HTR-8/SVneo (cell line): ENCODE data around the gene LRGUK.
"Not testable (repeated sequence)": the region's sequence is repeated elsewhere in the genome, so short reads cannot be mapped to it uniquely, and the experiment has no call there.

ENCODE experiments used
- DNase-seq: peaks from one replicate; pipeline ENCODE4 v3.0.0; 2011; ENCODE audit warnings: low spot score, mixed read lengths; ENCODE audit not compliant: insufficient read length
- FAIRE-seq: peaks from 2 replicates; lab custom pipeline; 2011; peaks lifted over from hg19 to GRCh38; lab: Jason Lieb, UNC

The LRGUK gene, protein sequence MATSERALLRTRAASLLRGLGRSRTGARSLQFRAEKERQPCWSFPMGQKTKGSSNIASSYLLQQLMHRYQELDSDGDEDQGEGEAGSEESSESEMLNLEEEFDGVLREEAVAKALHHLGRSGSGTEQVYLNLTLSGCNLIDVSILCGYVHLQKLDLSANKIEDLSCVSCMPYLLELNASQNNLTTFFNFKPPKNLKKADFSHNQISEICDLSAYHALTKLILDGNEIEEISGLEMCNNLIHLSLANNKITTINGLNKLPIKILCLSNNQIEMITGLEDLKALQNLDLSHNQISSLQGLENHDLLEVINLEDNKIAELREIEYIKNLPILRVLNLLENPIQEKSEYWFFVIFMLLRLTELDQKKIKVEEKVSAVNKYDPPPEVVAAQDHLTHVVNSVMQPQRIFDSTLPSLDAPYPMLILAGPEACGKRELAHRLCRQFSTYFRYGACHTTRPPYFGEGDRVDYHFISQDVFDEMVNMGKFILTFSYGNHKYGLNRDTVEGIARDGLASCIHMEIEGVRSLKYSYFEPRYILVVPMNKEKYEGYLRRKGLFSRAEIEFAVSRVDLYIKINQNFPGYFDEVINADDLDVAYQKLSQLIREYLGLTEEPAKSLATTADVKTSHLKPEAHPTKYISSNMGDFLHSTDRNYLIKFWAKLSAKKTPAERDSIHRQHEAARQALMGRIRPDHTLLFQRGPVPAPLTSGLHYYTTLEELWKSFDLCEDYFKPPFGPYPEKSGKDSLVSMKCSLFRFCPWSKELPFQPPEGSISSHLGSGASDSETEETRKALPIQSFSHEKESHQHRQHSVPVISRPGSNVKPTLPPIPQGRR

DNA sequence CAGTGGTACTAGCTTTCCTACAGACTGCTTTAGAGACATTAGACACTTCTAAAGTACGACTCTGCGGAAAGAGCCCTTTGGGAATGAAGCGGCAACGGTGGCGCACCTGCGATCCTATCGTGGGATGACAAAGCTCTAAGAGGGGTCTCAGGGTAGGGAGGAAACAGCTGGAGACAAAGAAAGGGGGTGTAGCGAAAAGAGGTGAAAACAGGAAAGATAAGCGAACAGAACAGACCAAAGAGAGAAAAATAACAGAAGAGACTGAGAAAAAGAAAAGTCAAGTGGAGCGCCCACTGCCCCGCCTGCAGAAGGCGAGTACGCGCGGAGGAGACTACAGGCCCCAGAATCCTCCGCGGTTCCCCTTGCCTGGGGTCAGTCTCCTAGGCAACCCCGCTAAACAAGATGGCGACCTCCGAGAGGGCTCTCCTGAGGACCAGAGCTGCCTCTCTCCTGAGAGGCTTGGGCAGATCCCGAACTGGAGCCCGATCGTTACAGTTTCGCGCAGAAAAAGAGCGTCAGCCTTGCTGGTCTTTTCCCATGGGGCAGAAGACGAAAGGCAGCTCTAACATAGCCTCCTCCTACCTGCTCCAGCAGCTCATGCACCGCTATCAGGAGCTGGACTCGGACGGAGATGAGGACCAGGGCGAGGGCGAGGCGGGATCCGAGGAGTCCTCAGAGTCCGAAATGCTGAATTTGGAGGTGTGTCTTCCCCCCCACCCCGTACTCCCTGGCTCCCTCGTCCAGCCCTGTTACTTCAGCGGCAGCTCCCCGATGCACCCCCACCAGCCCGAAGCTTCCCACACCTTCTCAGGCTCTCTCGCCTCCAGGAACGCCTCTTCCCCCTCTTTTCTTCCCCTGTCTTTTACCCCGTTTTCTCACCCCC is at the start of gene LRGUK:
TSS of gene LRGUK (plus strand) at position 375 of the 883 bp plus-strand sequence. CDS start at position 403, 28 bp downstream.
- FAIRE-seq (no peak), DNase-seq (peak; percentile 83)

DNA sequence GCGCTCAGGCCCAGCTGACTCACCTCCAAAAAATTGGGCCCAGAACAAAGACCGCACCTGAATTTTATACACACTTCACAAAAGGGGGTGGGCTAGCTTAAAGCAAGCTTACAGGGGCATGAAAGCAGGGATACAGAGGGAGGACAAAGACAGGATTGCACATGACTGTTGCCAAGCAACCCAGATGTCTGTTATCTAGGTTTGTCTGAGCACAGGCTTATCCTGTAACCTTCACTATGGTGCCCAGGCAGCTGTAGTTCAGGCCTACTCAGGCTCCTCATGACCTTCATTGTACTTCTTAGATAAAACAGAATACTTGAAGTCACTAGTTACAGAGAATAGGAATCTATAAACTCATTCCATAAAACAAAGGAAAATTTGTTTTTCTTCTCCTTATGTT is 49.6 kb upstream of the LRGUK start:
- not testable (repeated sequence) for FAIRE-seq, DNase-seq

DNA sequence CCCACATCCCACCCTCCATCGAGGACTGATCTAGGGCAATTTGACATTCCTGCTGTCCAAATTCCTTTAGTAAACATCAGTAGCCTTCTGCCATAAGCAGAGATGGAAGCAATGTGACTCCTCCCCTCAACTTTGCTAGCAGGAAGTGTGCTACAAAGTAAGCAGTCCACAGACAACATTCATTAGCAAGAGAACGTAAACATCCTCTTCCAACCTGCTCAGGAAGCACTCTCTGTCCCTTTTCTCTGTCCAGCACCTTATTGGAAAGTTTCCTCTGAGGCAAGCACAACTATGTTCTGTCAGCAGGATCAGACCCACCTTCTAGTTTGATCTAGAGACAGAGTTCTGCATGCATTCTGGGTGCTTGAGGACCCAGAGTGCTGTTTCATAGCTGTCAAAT is 48.1 kb upstream of the LRGUK start:
- no peak for FAIRE-seq
- DNase-seq = no peak

DNA sequence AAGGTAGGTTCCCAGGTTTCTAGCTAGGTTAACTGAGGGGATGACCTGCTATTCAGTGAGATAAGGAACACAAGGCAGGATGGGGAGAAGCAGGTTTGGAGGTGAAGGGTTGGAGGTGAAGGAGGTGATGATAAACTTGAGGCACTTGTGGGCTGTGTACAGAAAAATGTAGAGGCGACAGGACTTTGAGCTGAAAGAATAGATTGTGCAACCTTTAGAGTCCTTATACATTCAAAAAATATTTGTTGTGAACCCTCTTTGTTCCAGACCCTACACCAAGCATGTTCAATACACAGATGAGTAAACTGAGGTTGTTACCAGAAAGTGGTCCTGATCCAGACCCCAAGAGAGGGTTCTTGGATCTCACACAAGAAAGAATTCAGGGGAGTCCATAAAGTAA is 45.4 kb upstream of the LRGUK start:
- DNase-seq (no peak), FAIRE-seq (no peak)

DNA sequence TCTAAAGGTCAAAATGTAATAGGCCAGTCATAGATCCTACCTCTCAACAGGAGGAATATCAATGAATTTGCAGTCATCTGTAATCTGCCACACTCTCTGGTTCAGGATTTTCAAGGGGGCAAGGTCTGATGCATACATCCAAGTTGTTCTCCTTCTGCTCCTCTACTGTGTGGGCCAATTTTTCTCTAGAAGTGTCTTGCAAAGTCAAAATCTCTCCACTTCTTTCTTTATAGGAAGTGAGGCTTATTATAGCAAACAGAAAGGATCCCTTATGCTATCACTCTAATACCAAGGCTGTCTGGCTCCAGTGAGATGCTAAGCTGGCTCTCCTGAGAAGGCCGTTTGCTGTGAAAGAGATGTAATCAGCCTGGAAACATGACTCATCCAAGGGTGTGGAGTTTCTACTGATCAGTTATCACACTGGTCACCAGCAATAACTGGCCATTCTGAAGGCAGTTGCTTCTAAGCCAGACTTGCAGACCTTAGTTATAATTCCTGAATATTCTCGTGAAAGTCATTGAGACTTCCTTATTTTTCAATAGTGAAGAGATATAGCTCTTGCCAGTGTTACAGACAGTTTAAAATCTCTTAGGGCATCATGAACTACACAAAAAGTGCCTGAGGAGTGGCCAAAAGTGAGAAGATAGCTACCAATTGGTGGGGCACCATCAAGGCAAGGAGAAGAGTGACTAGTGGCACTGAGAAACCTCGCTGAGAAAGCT is 43.2 kb upstream of the LRGUK start:
- DNase-seq (no peak), FAIRE-seq (no peak)

DNA sequence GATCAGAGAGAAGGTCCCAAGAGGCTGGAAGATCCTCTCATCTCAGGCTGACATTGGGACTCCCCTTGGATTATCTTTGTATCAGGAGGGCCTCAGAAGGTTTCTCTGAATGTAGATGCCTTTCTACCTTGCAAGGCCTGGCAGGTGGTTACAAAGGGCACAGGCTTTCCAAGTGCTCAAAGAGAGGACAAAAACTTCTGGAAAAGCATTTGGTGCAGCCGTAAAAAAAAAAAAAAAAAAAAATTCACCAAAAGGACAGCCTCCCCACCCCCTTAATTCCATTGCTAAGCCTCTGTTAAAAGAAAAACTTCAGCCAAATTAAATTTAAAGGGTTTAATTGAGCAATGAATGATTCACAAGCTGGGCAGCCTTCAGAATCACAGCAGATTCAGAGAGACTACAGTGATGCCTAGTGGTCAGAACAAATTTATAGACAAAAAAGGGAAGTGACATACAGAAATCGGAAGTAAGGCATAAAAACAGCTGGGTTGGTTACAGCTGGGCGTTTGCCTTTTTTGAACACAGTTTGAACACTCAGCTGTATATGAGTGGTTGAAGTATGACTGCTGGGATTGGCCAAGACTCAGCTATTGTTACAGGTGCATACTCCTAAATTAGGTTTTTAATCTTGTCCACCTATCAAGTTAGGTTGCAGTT is 42.5 kb upstream of the LRGUK start:
- FAIRE-seq = no peak
- no peak for DNase-seq

DNA sequence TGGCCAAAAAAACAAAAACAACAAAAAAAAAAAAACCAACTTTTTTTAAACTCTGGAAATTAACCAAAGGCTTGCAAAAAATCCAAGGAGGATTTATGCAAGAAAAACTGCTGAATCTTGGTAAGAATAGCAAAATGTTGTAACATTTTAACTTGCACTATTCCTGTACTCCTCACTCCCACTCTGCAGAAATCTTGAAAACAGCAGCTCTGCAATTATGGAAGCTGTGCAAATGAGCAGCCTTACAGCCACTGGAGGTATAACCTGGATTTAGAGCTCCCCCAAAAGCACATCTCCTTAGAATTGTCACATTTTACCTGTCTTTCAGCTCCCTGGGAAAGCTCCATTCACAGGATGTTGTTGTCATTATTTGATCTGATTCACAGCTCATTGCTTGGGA is 41.8 kb upstream of the LRGUK start:
- FAIRE-seq (no peak), DNase-seq (no peak)

DNA sequence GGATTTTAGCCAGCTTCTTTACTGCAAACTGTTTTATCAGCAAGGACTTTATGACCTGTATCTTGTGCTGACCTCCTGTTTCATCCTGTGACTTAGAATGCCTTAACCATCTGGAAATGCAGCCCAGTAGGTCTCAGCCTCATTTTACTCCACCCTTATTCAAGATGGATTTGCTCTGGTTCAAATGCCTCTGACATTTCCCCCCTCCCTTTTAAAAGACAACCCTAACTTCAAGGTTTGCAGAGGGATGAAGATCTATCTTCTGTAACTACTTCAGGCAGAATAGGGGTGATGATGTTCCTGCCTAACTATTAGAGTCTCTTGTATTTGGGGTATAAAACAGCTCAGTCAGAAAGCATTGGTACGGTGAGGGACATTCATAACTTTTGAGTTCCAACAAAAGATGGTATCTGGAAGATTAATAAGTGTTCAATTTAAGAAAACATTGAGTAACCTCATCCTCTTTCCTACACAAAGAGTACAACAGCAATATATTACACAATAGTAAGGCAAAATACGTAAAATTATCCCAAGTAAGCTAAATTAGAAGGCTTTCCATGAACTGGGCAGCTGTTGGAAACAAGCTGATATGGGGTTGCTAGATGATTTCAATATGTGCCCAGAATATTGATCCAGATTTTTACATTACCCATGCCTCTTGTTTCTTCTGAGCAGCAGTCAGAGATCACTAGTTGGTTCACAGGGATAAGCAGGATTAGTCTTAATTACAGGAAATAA is 40.0 kb upstream of the LRGUK start:
- FAIRE-seq = no peak

DNA sequence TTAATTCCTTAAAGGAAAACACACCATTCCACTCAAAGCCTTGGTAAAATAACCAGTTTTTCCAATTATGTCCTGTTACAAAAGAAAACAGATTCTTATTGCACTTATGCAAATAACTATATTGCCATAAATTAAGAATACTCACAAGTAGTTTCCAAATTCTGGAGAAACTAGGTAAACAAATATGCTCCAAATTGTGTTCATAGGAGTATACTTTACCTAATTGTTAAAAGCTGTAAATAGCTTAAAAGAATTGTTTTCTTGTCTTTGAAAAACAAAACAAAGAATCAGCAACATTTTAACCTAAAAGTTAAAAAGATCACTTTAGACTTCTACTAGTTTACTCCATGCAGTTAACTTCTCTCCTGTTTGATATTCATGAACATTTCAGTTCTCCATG is 38.9 kb upstream of the LRGUK start:
- FAIRE-seq (no peak), DNase-seq (no peak)

More for the DNA sequence above, 40.0 kb upstream of the LRGUK start:
- DNase-seq = no peak

DNA sequence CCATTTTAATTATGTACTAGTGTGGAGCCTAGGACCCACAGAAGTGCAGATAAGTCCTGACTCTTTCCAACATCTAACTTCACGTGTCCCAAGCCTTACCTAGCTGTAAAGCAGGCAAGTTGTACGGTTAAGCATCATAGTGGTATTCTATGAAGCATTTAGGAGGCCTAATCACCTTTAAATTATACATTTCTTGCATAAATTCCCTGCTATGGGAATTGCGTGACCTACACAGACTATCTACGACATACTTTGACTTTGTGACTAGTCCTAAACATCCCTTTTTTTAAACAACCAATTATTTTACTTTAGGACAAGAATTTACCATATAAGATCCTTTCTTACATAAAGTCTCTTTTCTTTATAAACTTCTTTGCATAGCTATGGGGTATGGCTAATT is 37.7 kb upstream of the LRGUK start:
- no peak for DNase-seq

DNA sequence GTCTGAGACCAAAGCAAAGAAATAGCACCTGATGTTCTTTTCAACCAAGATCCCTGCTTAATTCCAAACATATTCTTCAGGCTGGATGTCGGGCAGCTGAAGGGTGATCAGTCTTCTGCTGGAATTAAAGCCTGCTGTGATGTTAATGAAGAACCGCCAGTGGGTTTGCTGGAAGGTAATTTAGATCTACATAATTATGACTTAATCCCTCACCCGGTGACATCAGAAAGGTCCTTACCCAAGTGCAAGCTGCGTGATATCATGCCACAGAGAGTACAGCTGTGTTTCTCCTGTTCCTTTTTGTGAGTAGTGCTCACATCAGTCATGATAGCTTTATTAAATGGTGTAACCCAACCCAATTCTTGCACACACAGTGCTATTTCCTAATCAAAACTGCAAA is 29.1 kb upstream of the LRGUK start:
- no peak for FAIRE-seq

More for the DNA sequence above, 37.7 kb upstream of the LRGUK start:
- no peak for FAIRE-seq

DNA sequence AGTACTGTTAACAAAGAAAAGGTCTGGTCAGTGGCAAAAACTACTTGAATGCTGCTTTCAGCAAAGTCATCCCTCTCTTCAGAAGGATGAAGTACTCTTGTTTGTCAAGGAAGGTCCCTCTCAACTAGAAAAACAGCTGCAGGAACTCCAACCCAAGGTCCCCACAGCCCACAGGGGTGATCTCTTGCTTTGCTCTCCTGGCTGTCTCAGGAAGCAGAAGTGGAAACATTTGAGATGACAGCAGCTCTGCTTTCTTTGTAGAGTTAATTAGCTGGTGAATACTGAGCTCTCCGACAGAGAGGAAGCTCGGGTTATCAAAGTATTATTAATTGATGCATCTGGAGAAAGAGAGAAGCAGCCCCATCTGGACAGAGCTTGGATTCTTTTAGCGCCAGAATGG is 25.4 kb upstream of the LRGUK start:
- DNase-seq (no peak), FAIRE-seq (no peak)

More for the DNA sequence above, 29.1 kb upstream of the LRGUK start:
- no peak for DNase-seq

DNA sequence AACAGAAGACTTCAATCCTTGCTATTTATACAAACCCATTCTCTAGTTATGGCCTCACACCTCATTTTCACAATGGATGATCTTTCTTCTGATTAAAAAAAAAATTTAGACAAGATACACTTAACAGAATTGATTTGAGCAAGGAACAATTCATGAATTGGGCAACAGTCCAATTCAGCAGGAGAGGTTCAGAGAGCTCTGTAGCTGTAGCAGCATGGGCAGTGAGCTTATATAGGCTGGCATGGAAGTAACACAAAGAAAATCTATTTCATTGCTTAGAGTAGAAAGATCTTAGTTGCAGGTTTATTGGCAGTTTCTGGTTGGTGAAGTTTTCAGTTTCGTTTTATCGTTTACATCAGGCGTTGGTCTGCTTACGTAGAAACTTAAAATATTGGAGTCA is 23.0 kb upstream of the LRGUK start:
- DNase-seq (no peak), FAIRE-seq (no peak)

DNA sequence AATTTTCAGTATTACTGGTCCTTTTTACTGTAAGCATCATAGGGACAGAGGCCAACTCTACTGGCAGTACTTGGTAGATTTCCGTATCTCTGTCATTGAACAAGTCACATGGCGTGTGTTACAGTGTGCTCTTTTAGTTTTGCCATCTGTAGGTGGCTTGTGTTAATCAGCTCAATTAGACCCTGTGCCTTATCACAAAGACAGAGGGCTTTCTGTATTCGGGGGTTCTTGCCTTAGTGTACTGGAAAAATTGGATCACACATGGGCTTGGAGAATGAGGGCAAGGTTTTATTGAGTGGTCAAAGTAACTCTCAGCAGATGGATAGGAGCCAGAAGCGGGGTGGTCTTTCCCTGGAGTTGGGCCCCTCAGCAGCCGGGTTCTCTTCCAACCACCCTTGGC is 21.3 kb upstream of the LRGUK start:
- no peak for FAIRE-seq
- no peak for DNase-seq

DNA sequence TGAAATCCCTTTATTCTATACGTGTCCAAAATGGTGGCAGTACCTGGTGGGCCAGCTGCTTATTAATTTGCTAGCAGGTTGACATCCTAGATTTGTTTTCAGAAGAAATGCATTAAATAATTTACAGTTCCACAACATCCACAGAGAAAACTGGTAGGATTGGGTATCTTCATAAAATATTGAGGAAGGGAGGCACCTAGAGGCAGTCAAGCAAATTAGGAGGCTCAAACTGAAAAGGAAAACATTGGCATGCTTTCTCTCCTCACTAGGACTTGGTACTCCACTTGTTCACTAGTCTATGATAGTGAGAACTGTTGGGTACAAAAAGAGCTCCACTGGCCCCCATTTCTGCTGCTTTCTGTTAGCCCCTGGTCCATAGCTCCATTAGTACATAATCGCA is 18.3 kb upstream of the LRGUK start:
- no peak for DNase-seq
- no peak for FAIRE-seq

DNA sequence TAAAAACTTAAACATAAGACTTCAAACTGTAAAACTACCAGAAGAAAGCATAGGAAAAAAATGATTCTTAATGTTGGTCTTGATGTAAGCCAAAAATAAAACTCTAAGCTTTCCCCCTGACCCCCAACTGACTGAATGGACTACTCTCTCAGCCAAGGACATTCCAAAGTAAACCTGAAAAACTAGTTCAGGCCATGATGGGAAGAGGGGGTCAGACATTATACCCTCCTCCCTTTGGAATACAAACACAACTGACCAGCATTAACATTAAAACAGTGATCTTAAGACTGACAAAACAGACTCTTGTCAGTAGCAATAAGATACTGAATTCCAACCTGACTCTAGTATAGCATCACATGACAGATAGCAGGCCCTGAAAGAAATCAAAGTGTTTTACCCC is 13.5 kb upstream of the LRGUK start:
- FAIRE-seq (no peak), DNase-seq (no peak)

DNA sequence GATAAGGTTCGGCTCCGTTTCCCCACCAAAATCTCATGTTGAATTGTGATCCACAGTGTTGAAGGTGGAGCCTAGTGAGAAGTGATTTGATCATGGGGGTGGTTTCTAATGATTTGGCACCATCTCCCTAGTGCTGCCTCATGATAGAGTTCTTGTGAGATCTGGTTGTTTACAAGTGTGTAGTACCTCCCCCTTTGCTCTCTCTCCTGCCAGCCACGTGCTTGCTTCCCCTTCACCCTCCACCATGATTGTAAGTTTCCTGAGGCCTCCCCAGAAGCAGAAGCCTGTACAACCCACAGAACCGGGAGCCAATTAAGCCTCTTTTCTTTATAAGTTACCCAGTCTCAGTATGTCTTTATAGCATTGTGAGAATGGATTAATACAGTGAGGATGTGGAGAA is 12.1 kb upstream of the LRGUK start:
- DNase-seq (no peak), FAIRE-seq (no peak)

DNA sequence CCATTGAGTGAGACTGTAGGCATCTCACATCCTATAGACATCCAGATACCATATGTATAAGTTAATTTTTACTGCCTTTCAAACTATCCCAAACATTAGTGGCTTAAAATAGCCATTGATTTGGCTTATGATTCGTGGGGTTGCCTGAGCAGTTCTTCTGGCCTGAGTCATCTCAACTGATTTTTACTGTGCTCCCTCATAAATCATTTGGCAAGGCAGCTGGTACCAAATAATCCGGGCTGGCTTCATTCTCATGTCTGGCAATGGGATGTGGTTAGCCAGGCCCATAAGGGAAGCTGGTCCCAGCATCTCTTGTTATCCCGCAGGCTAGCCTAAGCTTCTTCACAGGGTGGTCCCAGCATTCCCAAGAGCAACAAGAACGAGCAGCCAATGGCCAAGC is 6.7 kb upstream of the LRGUK start:
- no peak for DNase-seq

More for the DNA sequence above, 6.7 kb upstream of the LRGUK start:
- no peak for FAIRE-seq
